OCI-LY3 (cell line): ENCODE measurements around the gene FAM228B.

ENCODE experiments used
- H2AFZ ChIP-seq: fragments of 200-600, 300-600 bp; shearing (Covaris generic); 2 replicates; pipeline ENCODE4 v1.6.0; 2014; ENCODE audit warnings: antibody characterized with exemption, low read depth, low read length
- H3K27ac ChIP-seq: fragments of 200-600, 300-600 bp; sonication (generic); 2 replicates; pipeline ENCODE4 v1.5.1; 2014; ENCODE audit warnings: mild to moderate bottlenecking, low read length, moderate library complexity, mixed read lengths
- H3K27me3 ChIP-seq: fragments of 200-600, 300-600 bp; sonication (generic); 2 replicates; pipeline ENCODE4 v1.6.1; 2014; ENCODE audit warnings: low read depth, low read length, mixed read lengths
- H3K36me3 ChIP-seq: fragments of 200-600, 300-600 bp; sonication (generic); replicated peaks from 2 replicates; pipeline ENCODE3; 2014; ENCODE audit warnings: low read depth, low read length, mixed read lengths
- H3K4me1 ChIP-seq: fragments of 300-600, 200-600 bp; sonication (generic); 2 replicates; pipeline ENCODE4 v1.6.1; 2014; ENCODE audit warnings: low read length, mixed read lengths
- H3K4me2 ChIP-seq: fragments of 200-600, 300-600 bp; sonication (generic); 2 replicates; pipeline ENCODE4 v1.6.1; 2014; ENCODE audit warnings: low read length, mixed read lengths
- H3K4me3 ChIP-seq: fragments of 300-600, 200-600 bp; sonication (generic); 2 replicates; pipeline ENCODE4 v1.5.1; 2014; ENCODE audit warnings: antibody characterized with exemption, mild to moderate bottlenecking, low read length, moderate library complexity
- H3K79me2 ChIP-seq: fragments of 300-600, 200-600 bp; shearing (Covaris generic); 2 replicates; pipeline ENCODE4 v1.6.1; 2014; ENCODE audit warnings: mild to moderate bottlenecking, low read length, mixed read lengths
- H3K9ac ChIP-seq: fragments of 300-600, 200-600 bp; shearing (Covaris generic); 2 replicates; pipeline ENCODE4 v1.6.0; 2014; ENCODE audit warnings: mild to moderate bottlenecking, low read length, moderate library complexity
- H3K9me3 ChIP-seq: fragments of 200-600, 300-600 bp; shearing (Covaris generic); 2 replicates; pipeline ENCODE4 v1.6.1; 2014; ENCODE audit warnings: low read length, mixed read lengths; ENCODE audit not compliant: insufficient read depth
- H4K20me1 ChIP-seq: fragments of 200-600, 300-600 bp; sonication (generic); 2 replicates; pipeline ENCODE4 v1.6.1; 2016; ENCODE audit warnings: low read length, mixed read lengths; ENCODE audit not compliant: insufficient read depth
- CTCF ChIP-seq: fragments of 200-600, 300-600 bp; sonication (generic); IDR thresholded peaks from 2 replicates; pipeline ENCODE4 v1.5.1; 2014; ENCODE audit warnings: antibody characterized with exemption, low read length, low read depth
- EZH2phosphoT487 ChIP-seq: fragments of 200-600 bp; shearing (Covaris generic); IDR thresholded peaks from 2 replicates; pipeline ENCODE4 v1.6.1; 2018; ENCODE audit warnings: antibody characterized with exemption, mixed run types, low read depth

FAM228B gene

GRCh38 chr2:24121469-24121868, 1.8 kb upstream of the FAM228B start:
- H3K27me3 ChIP-seq, result no peaks in the 10 kb centered on the region
- no peak for TF ChIP-seq CTCF
- no peak for TF ChIP-seq EZH2phosphoT487
- H3K4me3 ChIP-seq, result no peak overlapping the region
- no peaks in the 10 kb centered on the region for H4K20me1 ChIP-seq
- H3K79me2 ChIP-seq, result peaks cover 12% of the 10 kb centered on the region; the same call in 1 of the 2 replicates
- no peak overlapping the region for H3K4me2 ChIP-seq
- H2AFZ ChIP-seq, result no peak overlapping the region
- H3K4me1 ChIP-seq, result peaks cover 12% of the 10 kb centered on the region
- H3K9ac ChIP-seq, result no peak overlapping the region
- H3K9me3 ChIP-seq, result no peaks in the 10 kb centered on the region
- no peak overlapping the region for H3K27ac ChIP-seq
- H3K36me3 ChIP-seq, result no peaks in the 10 kb centered on the region

GRCh38 chr2:24122366-24123194, 689 bp upstream of the FAM228B start:
- Histone ChIP-seq H3K4me3 (peak overlapping the region; percentile 97), H2AFZ (peak overlapping the region; percentile 60), H3K27ac (peak overlapping the region; percentile 23), H3K4me1 (peaks cover 12% of the 10 kb centered on the region), H3K27me3 (no peaks in the 10 kb centered on the region), H4K20me1 (no peaks in the 10 kb centered on the region), H3K9me3 (no peaks in the 10 kb centered on the region), H3K36me3 (no peaks in the 10 kb centered on the region), H3K4me2 (peak overlapping the region; percentile 99), H3K9ac (peak overlapping the region; percentile 93), H3K79me2 (peaks cover 12% of the 10 kb centered on the region; the same call in 1 of the 2 replicates)
- no peak for TF ChIP-seq CTCF
- no peak for TF ChIP-seq EZH2phosphoT487

- H3K27me3 ChIP-seq, result no peaks in the 10 kb centered on the region
- H3K4me2 ChIP-seq, result peak overlapping the region; percentile 99
- TF ChIP-seq EZH2phosphoT487 (no peak), CTCF (no peak)
- peak overlapping the region; percentile 97 for H3K4me3 ChIP-seq
- no peaks in the 10 kb centered on the region for H3K36me3 ChIP-seq
- peak overlapping the region; percentile 93 for H3K9ac ChIP-seq
- peak overlapping the region; percentile 61 for H3K27ac ChIP-seq
- peaks cover 12% of the 10 kb centered on the region; the same call in 1 of the 2 replicates for H3K79me2 ChIP-seq
- H2AFZ ChIP-seq, result peak overlapping the region; percentile 93
- peaks cover 12% of the 10 kb centered on the region for H3K4me1 ChIP-seq
- H3K9me3 ChIP-seq, result no peaks in the 10 kb centered on the region
- no peaks in the 10 kb centered on the region for H4K20me1 ChIP-seq
Observed at GRCh38 chr2:24123922-24124580, 782 bp downstream of the FAM228B start.

GRCh38 chr2:24125956-24126355, 2.7 kb downstream of the FAM228B start:
- Histone ChIP-seq H3K9ac (no peak overlapping the region), H3K27ac (no peak overlapping the region), H2AFZ (no peak overlapping the region), H3K79me2 (peaks cover 12% of the 10 kb centered on the region; the same call in 1 of the 2 replicates), H3K4me1 (peaks cover 12% of the 10 kb centered on the region), H3K4me2 (no peak overlapping the region), H3K27me3 (no peaks in the 10 kb centered on the region), H4K20me1 (no peaks in the 10 kb centered on the region), H3K36me3 (no peaks in the 10 kb centered on the region), H3K9me3 (no peaks in the 10 kb centered on the region), H3K4me3 (no peak overlapping the region)
- no peak for TF ChIP-seq CTCF
- no peak for TF ChIP-seq EZH2phosphoT487
